Measurements from ENCODE around the gene ASB8.

ASB8 gene

GRCh38 chr12:48104531-48104930 is 52.8 kb downstream of the ASB8 start:
- DNase-seq: no peak

Data from stimulated activated naive CD4-positive, alpha-beta T cell (primary cell).